H1 (cell line): ENCODE measurements around the gene CCBE1. TPM values are rescaled to one million over a fixed set of nuclear protein-coding genes. Genes with fewer than 3 reads are reported as not detected.

ENCODE experiments used
- BACH1 ChIP-seq: IDR thresholded peaks from 2 replicates; pipeline ENCODE4 v1.6.1; 2012; ENCODE audit warnings: low read length, improper control_type of control experiment
- CHD7 ChIP-seq: fragments of 300-600 bp; sonication (generic); IDR thresholded peaks from 2 replicates; pipeline ENCODE4 v1.7.1; 2012; ENCODE audit warnings: low read length, moderate library complexity, mild to moderate bottlenecking, inconsistent platforms; ENCODE audit not compliant: insufficient replicate concordance
- CTCF ChIP-seq, 3 experiments: IDR thresholded peaks; 1 replicate in 2 of 3; 2 replicates in 1 of 3; pipeline versions ENCODE4 v1.5.1 to v1.6.1; 2011; ENCODE audit warnings: low read length in 3 of 3, mild to moderate bottlenecking in 3 of 3, inconsistent platforms in 2 of 3, low read depth in 1 of 3, moderate library complexity in 1 of 3; ENCODE audit not compliant: insufficient read depth in 1 of 3; ENCODE audit errors: control extremely low read depth in 1 of 3
- EP300 ChIP-seq, 2 experiments: IDR thresholded peaks; 1 replicate in 1 of 2; 2 replicates in 1 of 2; pipeline ENCODE4 v1.6.1; 2011 to 2012; ENCODE audit warnings: low read depth in 2 of 2, low read length in 2 of 2, mild to moderate bottlenecking in 2 of 2, borderline replicate concordance in 1 of 2, inconsistent platforms in 1 of 2, moderate library complexity in 1 of 2
- POLR2AphosphoS5 ChIP-seq: IDR thresholded peaks from 2 replicates; pipeline ENCODE4 v1.6.1; 2011; ENCODE audit warnings: low read depth, low read length
- RXRA ChIP-seq: IDR thresholded peaks from 2 replicates; pipeline ENCODE4 v1.6.1; 2011; ENCODE audit warnings: low read depth, mild to moderate bottlenecking, low read length, moderate library complexity; ENCODE audit not compliant: insufficient read depth
- SP1 ChIP-seq: IDR thresholded peaks from 2 replicates; pipeline ENCODE4 v1.6.1; 2011; ENCODE audit warnings: low read depth, low read length
- SUZ12 ChIP-seq: fragments of 200-600 bp; sonication (generic); IDR thresholded peaks from 2 replicates; pipeline ENCODE4 v1.6.1; 2012; ENCODE audit warnings: mild to moderate bottlenecking, inconsistent platforms, low read length, moderate library complexity, mixed read lengths
- TEAD4 ChIP-seq: IDR thresholded peaks from 2 replicates; pipeline ENCODE4 v1.6.1; 2012; ENCODE audit warnings: low read depth, low read length, inconsistent platforms, mixed read lengths
- ZNF274 ChIP-seq: IDR thresholded peaks from 2 replicates; pipeline ENCODE4 v1.7.0; 2012; ENCODE audit warnings: low read length, borderline replicate concordance; ENCODE audit errors: extremely low read depth
- polyA plus RNA-seq, 7 experiments: library from polyadenylated mRNA; depleted of rRNA in 3 of 7; stranded (reverse) in 5 of 7; unstranded in 2 of 7; fragments of >200 nt in 5 of 7; fragments of 200-250 nt in 2 of 7; gene quantifications; 1 replicate in 5 of 7; 2 replicates in 1 of 7; 4 replicates in 1 of 7; pipeline versions ENCODE4 v1.2.1 to v1.2.3, GENCODE V29; 2011 to 2013; ENCODE audit warnings: missing spikeins in 2 of 7, mixed read lengths in 2 of 7
- total RNA-seq: library from RNA; stranded (reverse); fragmentation: NEBNext Ultra II Directional; extraction: Animal tissue kit (Norgen Biotek cat#: 25700); gene quantifications from 2 replicates; pipeline ENCODE4 v1.2.1, GENCODE V29; 2021

The CCBE1 gene
- total and polyA plus RNA-seq, 2 of the 8 experiments (the other 6 are each of a cell fraction or from before 2014, with no cell fraction given), result 2.1 to 2.6 TPM

GRCh38 chr18:59721931-59722330 lies 24.7 kb upstream of the CCBE1 start (continued):
- TF ChIP-seq CHD7 (no peak), ZNF274 (no peak), SP1 (no peak), CTCF (IDR thresholded peaks at IDR 0.05; ENCODE audit: control extremely low read depth in 1 of 3, insufficient read depth in 1 of 3, low read depth in 1 of 3, low read length in 3 of 3) (no peak), TEAD4 (no peak), BACH1 (no peak), EP300 (IDR thresholded peaks at IDR 0.05; ENCODE audit: borderline replicate concordance in 1 of 2, low read depth in 2 of 2, low read length in 2 of 2) (no peak), RXRA (no peak), POLR2AphosphoS5 (no peak), SUZ12 (no peak)
